GM12891 (cell line): ENCODE results near the gene CYTL1.

Experiments used
- POLR2A ChIP-seq: IDR thresholded peaks from 2 replicates; pipeline ENCODE4 v1.6.1; 2011; ENCODE audit warnings: low read depth, low read length, control low read depth
- POLR2AphosphoS5 ChIP-seq: IDR thresholded peaks from 2 replicates; pipeline ENCODE4 v1.6.1; 2011; ENCODE audit warnings: low read depth, low read length, control low read depth

GRCh38 chr4:5045097-5045496 lies 25.8 kb upstream of the CYTL1 start:
- TF ChIP-seq POLR2A (no peak), POLR2AphosphoS5 (no peak)
